ENCODE results near the gene ME3. TPM values are rescaled to one million over a fixed set of nuclear protein-coding genes. Genes with fewer than 3 reads are reported as not detected.
A peak's percentile ranks its signal among the peaks of the same experiment; 100 is the strongest.

Gene ME3
- polyA plus RNA-seq, 3 donors from 2014 or later, result 1.3 to 3.7 TPM; not detected in 1

- H3K36me3 Mint-ChIP-seq, result peaks cover 0 to 4% (median 0%) of the 10 kb centered on the region in 3 donors
- no peaks in the 10 kb centered on the region for H3K9me3 Mint-ChIP-seq
- no peak overlapping the region for H3K27ac Mint-ChIP-seq
- peaks cover 3 to 12% of the 10 kb centered on the region in 2 donors for H3K4me1 Mint-ChIP-seq
- H3K27me3 Mint-ChIP-seq (ENCODE audit: low read depth in 3 of 3), result peaks cover 3 to 12% (median 8%) of the 10 kb centered on the region in 3 donors
- no peak for DNase-seq
- no peak overlapping the region for H3K4me3 Mint-ChIP-seq
Measured at GRCh38 chr11:86510097-86510496, 162.3 kb downstream of the ME3 start.

- peaks cover 3 to 10% (median 8%) of the 10 kb centered on the region in 3 donors for H3K27me3 Mint-ChIP-seq (ENCODE audit: low read depth in 3 of 3)
- no peak overlapping the region for H3K27ac Mint-ChIP-seq
- no peaks in the 10 kb centered on the region for H3K9me3 Mint-ChIP-seq
- no peak for DNase-seq
- no peak overlapping the region for H3K4me3 Mint-ChIP-seq
- peaks cover 0 to 4% (median 0%) of the 10 kb centered on the region in 3 donors for H3K36me3 Mint-ChIP-seq
- peaks cover 1 to 17% of the 10 kb centered on the region in 2 donors for H3K4me1 Mint-ChIP-seq
Measured at GRCh38 chr11:86509588-86509974, 162.8 kb downstream of the ME3 start.

GRCh38 chr11:86508604-86509587 is 163.5 kb downstream of the ME3 start:
- Mint-ChIP-seq H3K9me3 (no peaks in the 10 kb centered on the region), H3K36me3 (peaks cover 0 to 4% (median 0%) of the 10 kb centered on the region in 3 donors), H3K27ac (no peak overlapping the region), H3K4me1 (peaks cover 0 to 17% of the 10 kb centered on the region in 2 donors), H3K4me3 (no peak overlapping the region), H3K27me3 (ENCODE audit: low read depth in 3 of 3) (peaks cover 7 to 13% (median 12%) of the 10 kb centered on the region in 3 donors)
- DNase-seq, result no peak

- H3K9me3 Mint-ChIP-seq, result no peaks in the 10 kb centered on the region
- peaks cover 0 to 4% (median 0%) of the 10 kb centered on the region in 3 donors for H3K36me3 Mint-ChIP-seq
- H3K4me1 Mint-ChIP-seq, result peaks cover 0 to 17% of the 10 kb centered on the region in 2 donors
- peaks cover 7 to 17% (median 13%) of the 10 kb centered on the region in 3 donors for H3K27me3 Mint-ChIP-seq (ENCODE audit: low read depth in 3 of 3)
- H3K27ac Mint-ChIP-seq, result no peak overlapping the region
- H3K4me3 Mint-ChIP-seq, result no peak overlapping the region
- no peak for DNase-seq
Measured at GRCh38 chr11:86507249-86507845, 165.1 kb downstream of the ME3 start.

GRCh38 chr11:86506235-86506634 is 166.2 kb downstream of the ME3 start:
- DNase-seq, result no peak
- Mint-ChIP-seq H3K9me3 (no peaks in the 10 kb centered on the region), H3K4me1 (peaks cover 0 to 17% of the 10 kb centered on the region in 2 donors), H3K27ac (peak overlapping the region in 3 of 6 donors; percentile 4 to 12 (median 10)), H3K27me3 (ENCODE audit: low read depth in 3 of 3) (peaks cover 7 to 17% (median 13%) of the 10 kb centered on the region in 3 donors), H3K36me3 (peaks cover 0 to 4% (median 0%) of the 10 kb centered on the region in 3 donors), H3K4me3 (no peak overlapping the region)

GRCh38 chr11:86503131-86503530 is 169.3 kb downstream of the ME3 start:
- Mint-ChIP-seq H3K36me3 (peaks cover 0 to 8% (median 0%) of the 10 kb centered on the region in 3 donors), H3K9me3 (no peaks in the 10 kb centered on the region), H3K27ac (no peak overlapping the region), H3K4me1 (peaks cover 1 to 28% of the 10 kb centered on the region in 2 donors), H3K4me3 (peak overlapping the region in 1 of 5 donors; percentile 72), H3K27me3 (ENCODE audit: low read depth in 3 of 3) (peaks cover 8 to 22% (median 21%) of the 10 kb centered on the region in 3 donors)
- DNase-seq, result no peak

- no peak for DNase-seq
- Mint-ChIP-seq H3K4me3 (no peak overlapping the region), H3K4me1 (peaks cover 6 to 37% of the 10 kb centered on the region in 2 donors), H3K27me3 (ENCODE audit: low read depth in 3 of 3) (peaks cover 10 to 23% (median 22%) of the 10 kb centered on the region in 3 donors), H3K27ac (no peak overlapping the region), H3K9me3 (no peaks in the 10 kb centered on the region), H3K36me3 (peaks cover 0 to 8% (median 0%) of the 10 kb centered on the region in 3 donors)
Measured at GRCh38 chr11:86502137-86502642, 170.2 kb downstream of the ME3 start.

GRCh38 chr11:86500500-86501140 is 171.8 kb downstream of the ME3 start:
- Mint-ChIP-seq H3K36me3 (peaks cover 0 to 4% (median 0%) of the 10 kb centered on the region in 3 donors), H3K27me3 (ENCODE audit: low read depth in 3 of 3) (peaks cover 8 to 20% (median 20%) of the 10 kb centered on the region in 3 donors), H3K27ac (no peak overlapping the region), H3K9me3 (no peaks in the 10 kb centered on the region), H3K4me1 (peaks cover 6 to 30% of the 10 kb centered on the region in 2 donors), H3K4me3 (no peak overlapping the region)
- no peak for DNase-seq

- Mint-ChIP-seq H3K27ac (no peak overlapping the region), H3K27me3 (ENCODE audit: low read depth in 3 of 3) (peaks cover 12 to 20% (median 16%) of the 10 kb centered on the region in 3 donors), H3K9me3 (no peaks in the 10 kb centered on the region), H3K4me3 (no peak overlapping the region), H3K36me3 (peaks cover 0 to 4% (median 0%) of the 10 kb centered on the region in 3 donors), H3K4me1 (peaks cover 6 to 22% of the 10 kb centered on the region in 2 donors)
- DNase-seq, result no peak
Measured at GRCh38 chr11:86499723-86500129, 172.7 kb downstream of the ME3 start.

GRCh38 chr11:86497836-86498235 is 174.6 kb downstream of the ME3 start:
- peaks cover 8 to 13% (median 10%) of the 10 kb centered on the region in 3 donors for H3K27me3 Mint-ChIP-seq (ENCODE audit: low read depth in 3 of 3)

GRCh38 chr11:86497310-86497709 is 175.1 kb downstream of the ME3 start:
- peaks cover 0 to 3% (median 0%) of the 10 kb centered on the region in 6 donors for H3K9me3 Mint-ChIP-seq
- peaks cover 8 to 13% (median 10%) of the 10 kb centered on the region in 3 donors for H3K27me3 Mint-ChIP-seq (ENCODE audit: low read depth in 3 of 3)
- peak overlapping the region in 1 of 5 donors; percentile 11 for H3K4me3 Mint-ChIP-seq
- peaks cover 6 to 20% of the 10 kb centered on the region in 2 donors for H3K4me1 Mint-ChIP-seq
- H3K36me3 Mint-ChIP-seq, result peaks cover 0 to 4% (median 0%) of the 10 kb centered on the region in 3 donors
- no peak for DNase-seq
- no peak overlapping the region for H3K27ac Mint-ChIP-seq

More at GRCh38 chr11:86497836-86498235, 174.6 kb downstream of the ME3 start:
- Mint-ChIP-seq H3K36me3 (peaks cover 0 to 4% (median 0%) of the 10 kb centered on the region in 3 donors), H3K9me3 (peaks cover 0 to 3% (median 0%) of the 10 kb centered on the region in 6 donors), H3K4me1 (peaks cover 6 to 20% of the 10 kb centered on the region in 2 donors), H3K27ac (no peak overlapping the region), H3K4me3 (no peak overlapping the region)
- DNase-seq, result no peak

- peaks cover 0 to 3% (median 0%) of the 10 kb centered on the region in 6 donors for H3K9me3 Mint-ChIP-seq
- H3K36me3 Mint-ChIP-seq, result peaks cover 0 to 4% (median 0%) of the 10 kb centered on the region in 3 donors
- H3K27me3 Mint-ChIP-seq (ENCODE audit: low read depth in 3 of 3), result peaks cover 8 to 13% (median 13%) of the 10 kb centered on the region in 3 donors
- no peak for DNase-seq
- H3K4me1 Mint-ChIP-seq, result peaks cover 6 to 22% of the 10 kb centered on the region in 2 donors
- no peak overlapping the region for H3K4me3 Mint-ChIP-seq
- no peak overlapping the region for H3K27ac Mint-ChIP-seq
Measured at GRCh38 chr11:86495351-86495750, 177.1 kb downstream of the ME3 start.
